Stimulated activated CD8-positive, alpha-beta memory T cell treated with anti-CD3 and anti-CD28 coated beads, Interleukin-15, amount 100 ng/mL, for 24 hours (primary cell): Measurements from ENCODE around the gene HCAR2.
"Not testable (repeated sequence)": the region's sequence is repeated elsewhere in the genome, so short reads cannot be mapped to it uniquely, and the experiment has no call there.

Experiments
- DNase-seq: peaks from one replicate; pipeline ENCODE4 v3.0.0-alpha.2; 2020; ENCODE audit warnings: low read depth

Gene HCAR2

GRCh38 chr12:122702890-122703611 lies at the start of gene HCAR2:
HCAR2 (minus strand) TSS chr12:122703357; CDS start chr12:122703283, 74 bp downstream.
- DNase-seq = not testable (repeated sequence)

GRCh38 chr12:122752464-122753318 lies 49.5 kb upstream of the HCAR2 start, which contains the start of gene DENR:
DENR (plus strand) TSS chr12:122752824; CDS start chr12:122753702, 878 bp downstream.
- peak; percentile 98 for DNase-seq

DNA sequence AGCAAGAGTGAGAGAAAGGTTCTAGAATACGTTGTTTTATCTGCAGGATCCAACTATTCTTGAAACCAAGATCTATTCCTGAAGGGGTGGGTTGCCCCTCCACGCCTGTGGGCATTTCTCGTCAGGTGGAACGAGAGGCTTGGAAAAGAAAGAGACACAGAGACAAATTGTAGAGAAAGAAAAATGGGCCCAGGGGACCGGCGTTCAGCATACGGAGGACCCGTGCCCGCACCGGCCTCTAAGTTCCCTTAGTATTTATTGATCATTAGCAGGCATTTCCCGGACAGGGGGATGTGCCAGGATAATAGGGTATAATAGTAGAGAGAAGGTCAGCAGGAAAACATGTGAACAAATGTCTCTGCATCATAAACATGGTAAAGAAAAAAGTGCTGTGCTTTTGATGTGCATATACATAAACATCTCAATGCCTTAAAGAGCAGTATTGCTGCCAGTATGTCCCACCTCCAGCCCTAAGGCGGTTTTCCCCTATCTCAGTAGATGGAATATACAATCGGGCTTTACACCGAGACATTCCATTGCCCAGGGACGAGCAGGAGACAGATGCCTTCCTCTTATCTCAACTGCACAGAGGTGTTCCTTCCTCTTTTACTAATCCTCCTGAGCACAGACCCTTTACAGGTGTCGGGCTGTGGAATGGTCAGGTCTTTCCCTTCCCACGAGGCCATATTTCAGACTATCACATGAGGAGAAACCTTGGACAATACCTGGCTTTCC lies 47.8 kb upstream of the HCAR2 start:
- DNase-seq = not testable (repeated sequence)

GRCh38 chr12:122749569-122750332 lies 46.6 kb upstream of the HCAR2 start:
- DNase-seq = no peak

- DNase-seq = no peak
Measured at GRCh38 chr12:122747224-122748135, 44.3 kb upstream of the HCAR2 start.

DNA sequence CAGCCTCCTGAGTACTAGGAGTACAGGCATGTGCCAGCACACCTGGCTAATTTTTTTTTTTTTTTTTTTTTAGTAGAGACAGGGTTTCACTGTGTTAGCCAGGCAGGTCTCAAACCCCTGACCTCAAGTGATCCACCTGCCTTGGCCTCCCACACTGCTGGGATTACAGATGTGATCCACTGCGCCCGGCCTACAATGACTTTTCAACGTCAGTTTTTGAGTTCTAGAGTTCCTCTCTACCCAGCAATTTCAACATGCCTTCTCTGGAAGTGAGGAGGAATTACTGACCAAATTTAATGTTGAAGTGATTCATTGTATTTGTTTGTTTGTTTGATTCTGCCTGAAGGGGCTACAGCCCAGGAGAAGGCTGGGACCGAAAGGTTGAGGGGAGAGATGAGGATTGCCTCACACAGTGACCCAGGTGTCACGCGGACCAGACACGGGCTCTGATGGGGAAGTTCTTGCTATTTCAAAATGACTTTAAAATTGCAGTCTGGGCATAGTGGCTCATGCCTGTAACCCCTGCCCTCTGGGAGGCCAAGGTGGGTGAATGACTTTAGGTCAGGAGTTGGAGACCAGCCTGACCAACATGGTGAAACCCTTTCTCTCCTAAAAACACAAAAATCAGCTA lies 40.9 kb upstream of the HCAR2 start:
- DNase-seq = no peak

DNA sequence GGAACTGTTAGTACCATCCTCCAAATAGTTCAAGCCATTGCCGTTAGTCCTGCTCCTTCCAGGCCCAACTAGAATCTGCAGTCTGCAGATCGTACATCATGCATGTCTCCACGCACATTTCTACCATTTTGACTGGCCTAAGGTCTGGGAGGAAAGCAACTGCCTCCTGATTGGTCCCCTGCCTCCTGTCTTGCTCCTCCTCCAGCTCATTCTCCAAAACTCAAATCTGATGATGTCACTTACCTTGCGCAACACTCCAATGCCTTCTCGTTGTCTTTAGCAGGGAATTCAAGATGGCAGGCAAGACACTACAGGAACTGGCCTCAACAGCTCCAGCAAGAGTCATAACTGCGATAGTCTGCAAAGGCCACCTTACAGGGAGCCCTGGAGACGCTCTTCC lies 37.2 kb upstream of the HCAR2 start:
- no peak for DNase-seq

DNA sequence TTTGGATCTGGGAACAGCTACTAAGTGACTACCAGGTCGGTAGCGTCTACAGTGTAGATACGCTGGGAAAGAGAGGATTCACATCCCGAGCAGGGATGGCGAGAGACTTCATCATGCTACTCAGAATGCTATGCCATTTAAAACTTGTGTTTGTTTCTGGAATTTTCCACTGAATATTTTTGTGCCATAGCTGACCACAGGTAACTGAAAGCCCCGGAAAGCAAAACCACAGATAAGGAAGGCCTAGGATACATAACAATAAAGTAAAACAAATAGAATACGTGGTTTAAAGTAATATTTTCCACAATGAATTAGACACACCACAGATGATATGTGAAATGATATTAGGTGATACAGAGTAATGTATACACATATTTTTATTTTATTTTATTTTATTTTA lies 35.4 kb upstream of the HCAR2 start:
- no peak for DNase-seq

DNA sequence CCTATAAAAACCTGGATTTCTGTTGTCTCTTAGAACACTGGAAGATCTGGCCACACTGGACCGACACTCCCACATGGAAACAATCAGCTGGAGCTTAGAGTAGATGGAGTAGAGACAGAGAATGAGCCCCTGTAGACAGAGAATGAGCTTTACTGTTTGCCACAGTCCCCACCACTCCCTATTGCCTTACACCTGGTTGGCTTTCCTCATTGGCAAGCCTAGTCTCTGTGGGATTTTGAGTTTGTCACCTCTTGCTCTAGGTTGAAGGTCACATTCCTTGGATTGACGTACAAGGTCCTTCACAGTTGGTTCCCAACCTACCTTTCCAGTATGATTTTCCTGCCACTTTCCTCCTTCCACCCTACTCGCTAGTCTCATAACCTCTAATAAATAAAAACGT lies 29.5 kb upstream of the HCAR2 start:
- DNase-seq = no peak

DNA sequence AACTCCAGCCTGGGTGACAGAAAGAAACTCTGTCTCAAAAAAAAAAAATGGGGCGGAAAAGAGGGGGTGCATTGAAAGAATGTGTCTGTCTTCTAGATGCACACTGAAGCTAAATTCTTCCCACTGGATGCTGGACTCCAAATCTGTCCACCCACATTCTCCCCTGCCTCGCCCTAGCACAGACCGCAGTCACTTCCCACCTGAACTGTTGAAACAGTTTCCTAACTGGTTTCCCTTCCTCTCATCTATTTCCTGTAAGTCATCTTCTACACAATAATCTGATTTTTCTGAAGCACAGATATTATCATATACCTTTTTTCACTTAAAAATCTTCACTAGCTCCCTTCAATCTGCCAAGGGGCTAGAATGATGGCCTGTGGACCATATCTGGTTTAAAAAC lies 29.0 kb upstream of the HCAR2 start:
- DNase-seq = no peak

DNA sequence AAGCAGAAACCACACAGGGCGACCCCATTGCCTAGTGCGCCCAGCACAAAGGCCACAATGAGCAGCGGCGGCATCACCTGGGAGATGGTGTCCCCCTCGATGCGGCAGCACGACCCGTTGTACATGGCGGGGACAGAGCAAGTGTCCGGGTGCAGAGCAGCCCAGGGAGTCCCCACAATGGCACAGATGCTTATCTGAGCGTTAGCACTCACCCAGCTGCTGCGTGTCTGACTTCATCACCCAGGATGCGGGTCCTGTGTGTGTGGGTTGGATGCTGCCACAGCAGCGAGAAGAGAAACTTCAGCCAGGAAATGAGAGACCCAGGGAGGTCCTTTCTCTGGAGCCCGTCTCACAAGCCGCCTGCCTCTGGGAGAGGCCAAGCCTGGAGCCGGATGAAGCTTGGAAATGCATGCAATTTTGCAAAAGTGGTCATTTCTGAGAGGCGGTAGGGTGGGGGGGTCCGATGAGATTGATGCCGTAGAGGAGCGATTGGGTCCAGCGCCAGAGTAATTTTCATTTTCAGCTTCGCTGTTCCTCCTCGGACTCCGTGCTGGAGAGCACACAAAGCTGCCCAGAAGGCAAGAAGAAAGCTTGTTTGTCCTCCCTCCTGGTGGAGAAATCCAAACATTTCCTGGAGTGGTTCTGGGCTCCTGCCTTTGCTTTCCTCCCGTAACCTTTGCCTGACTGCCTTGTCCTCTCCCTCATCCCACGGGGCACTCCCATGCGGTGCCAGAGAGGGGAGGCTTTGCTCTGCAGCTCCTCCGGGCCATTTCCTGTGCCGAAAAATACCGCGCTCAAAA lies 27.3 kb upstream of the HCAR2 start, which contains the start of gene HCAR1:
HCAR1 (minus strand) TSS at position 630 of the 800 bp plus-strand sequence; CDS start at position 125, 505 bp downstream.
- no peak for DNase-seq

- no peak for DNase-seq
Measured at GRCh38 chr12:122729583-122730214, 26.5 kb upstream of the HCAR2 start.

- no peak for DNase-seq
Measured at GRCh38 chr12:122726080-122726558, 23.0 kb upstream of the HCAR2 start.

GRCh38 chr12:122725452-122726079 lies 22.4 kb upstream of the HCAR2 start:
- DNase-seq = no peak

- DNase-seq = no peak
Measured at GRCh38 chr12:122724641-122725243, 21.6 kb upstream of the HCAR2 start.

- no peak for DNase-seq
Measured at GRCh38 chr12:122722387-122722786, 19.2 kb upstream of the HCAR2 start.

DNA sequence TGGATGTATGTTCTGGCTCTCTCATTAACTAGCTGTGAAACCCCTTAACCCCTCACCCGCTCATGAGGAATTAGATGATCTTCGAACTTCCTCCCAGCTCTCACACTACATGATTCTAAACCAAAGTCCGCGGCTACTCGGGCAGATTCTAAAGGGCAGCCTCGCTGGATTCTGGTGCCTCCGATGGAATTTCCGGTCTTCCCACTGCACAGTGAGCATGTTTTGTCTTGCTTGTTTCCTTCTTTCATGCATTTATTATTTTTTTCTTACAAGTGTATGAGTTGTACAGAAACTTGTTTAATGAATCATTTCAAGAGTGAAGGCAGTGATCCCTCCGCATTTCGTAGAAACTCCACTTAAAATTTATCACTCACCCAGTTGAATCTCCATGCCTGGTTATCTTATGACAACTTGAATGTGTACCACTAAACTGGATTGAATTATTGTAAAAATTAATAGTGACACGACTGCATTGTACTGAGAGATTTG lies 17.9 kb upstream of the HCAR2 start:
- no peak for DNase-seq
